Measurements from ENCODE around the gene BCAT1.

BCAT1 gene, protein sequence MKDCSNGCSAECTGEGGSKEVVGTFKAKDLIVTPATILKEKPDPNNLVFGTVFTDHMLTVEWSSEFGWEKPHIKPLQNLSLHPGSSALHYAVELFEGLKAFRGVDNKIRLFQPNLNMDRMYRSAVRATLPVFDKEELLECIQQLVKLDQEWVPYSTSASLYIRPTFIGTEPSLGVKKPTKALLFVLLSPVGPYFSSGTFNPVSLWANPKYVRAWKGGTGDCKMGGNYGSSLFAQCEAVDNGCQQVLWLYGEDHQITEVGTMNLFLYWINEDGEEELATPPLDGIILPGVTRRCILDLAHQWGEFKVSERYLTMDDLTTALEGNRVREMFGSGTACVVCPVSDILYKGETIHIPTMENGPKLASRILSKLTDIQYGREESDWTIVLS

GRCh38 chr12:24948757-24949722 lies at the start of gene BCAT1:
TSS of gene BCAT1 (minus strand) at chr12:24949101. CDS start at chr12:24948932, 169 bp downstream.
- DNase-seq (ENCODE audit: low read depth in 2 of 2): peak in 1 of 2 donors; percentile 26

DNA sequence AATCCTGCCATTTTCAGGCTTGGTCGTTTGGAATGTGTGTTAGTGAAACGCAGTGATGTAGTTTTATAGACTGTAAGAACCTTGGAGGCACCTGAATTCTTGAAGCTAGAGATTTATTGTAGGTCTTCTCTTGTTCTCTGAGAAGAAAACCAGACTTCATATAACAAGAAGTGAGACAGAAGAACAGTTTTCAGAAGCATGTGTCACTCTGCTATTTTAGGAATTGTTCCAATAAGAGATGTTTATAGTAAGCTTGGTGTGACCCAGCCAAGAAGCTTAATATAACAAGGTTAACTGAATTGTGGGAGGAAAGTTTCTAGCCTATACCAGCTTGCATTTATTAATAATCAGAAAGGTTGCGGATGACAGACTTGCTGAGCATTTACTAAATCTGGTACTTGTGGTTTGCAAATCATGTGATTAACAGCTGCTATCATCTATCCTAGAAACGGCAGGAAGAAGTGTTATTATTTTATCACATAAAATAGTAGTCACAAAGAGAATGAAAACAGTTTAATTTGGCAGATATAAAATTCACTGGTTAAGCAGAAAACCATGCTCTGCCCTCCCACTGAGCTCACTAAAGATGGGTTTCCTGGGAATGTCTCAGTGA lies 49.2 kb upstream of the BCAT1 start:
- DNase-seq (ENCODE audit: low read depth in 2 of 2): no peak

DNA sequence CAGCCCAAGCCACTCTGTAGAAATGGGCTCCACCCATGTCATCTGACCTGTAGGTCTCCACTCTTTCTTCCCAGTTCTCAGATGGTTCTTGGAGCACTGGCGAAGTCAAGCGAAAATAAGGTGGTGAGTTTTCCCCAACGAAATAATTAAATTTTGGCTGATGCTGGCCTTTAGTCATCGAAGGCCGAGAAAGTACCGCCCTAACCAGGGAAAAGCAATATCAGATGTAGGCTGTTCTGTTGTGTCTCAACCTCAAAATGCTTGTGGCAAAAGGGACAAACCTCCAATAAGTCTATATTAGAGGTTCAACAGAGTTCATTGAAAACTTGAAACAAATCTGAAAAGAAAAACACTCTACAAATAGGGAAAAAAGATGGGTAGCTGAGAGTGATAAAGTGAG lies 48.6 kb upstream of the BCAT1 start:
- no peak for DNase-seq (ENCODE audit: low read depth in 2 of 2)

DNA sequence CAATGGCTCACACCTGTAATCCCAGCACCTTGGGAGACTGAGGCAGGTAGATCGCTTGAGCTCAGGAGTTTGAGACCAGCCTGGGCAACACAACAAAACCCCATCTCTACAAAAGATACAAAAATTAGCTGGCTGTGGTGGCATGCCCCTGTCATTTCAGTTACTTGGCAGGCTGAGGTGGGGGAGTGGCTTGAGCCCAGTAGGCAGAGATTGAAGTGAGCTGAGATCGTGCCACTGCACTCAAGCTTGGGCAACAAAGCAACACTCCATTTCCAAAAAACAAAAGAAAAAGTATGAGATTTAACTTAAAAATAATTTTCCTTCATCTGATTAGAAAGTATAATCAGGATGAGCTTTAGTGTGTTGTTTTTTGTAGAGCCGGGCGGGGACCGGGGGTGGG lies 47.9 kb upstream of the BCAT1 start:
- DNase-seq (ENCODE audit: low read depth in 2 of 2): no peak

GRCh38 chr12:24996102-24996797 lies 47.3 kb upstream of the BCAT1 start:
- DNase-seq (ENCODE audit: low read depth in 2 of 2): no peak

- no peak for DNase-seq (ENCODE audit: low read depth in 2 of 2)
Measured at GRCh38 chr12:24993793-24994192, 44.9 kb upstream of the BCAT1 start.

- DNase-seq (ENCODE audit: low read depth in 2 of 2): no peak
Measured at GRCh38 chr12:24991209-24992049, 42.5 kb upstream of the BCAT1 start.

- DNase-seq (ENCODE audit: low read depth in 2 of 2): no peak
Measured at GRCh38 chr12:24989216-24989615, 40.3 kb upstream of the BCAT1 start.

- DNase-seq (ENCODE audit: low read depth in 2 of 2): no peak
Measured at GRCh38 chr12:24982250-24982649, 33.3 kb upstream of the BCAT1 start.

GRCh38 chr12:24979976-24980730 lies 31.3 kb upstream of the BCAT1 start:
- no peak for DNase-seq (ENCODE audit: low read depth in 2 of 2)

- no peak for DNase-seq (ENCODE audit: low read depth in 2 of 2)
Measured at GRCh38 chr12:24979329-24979728, 30.4 kb upstream of the BCAT1 start.

DNA sequence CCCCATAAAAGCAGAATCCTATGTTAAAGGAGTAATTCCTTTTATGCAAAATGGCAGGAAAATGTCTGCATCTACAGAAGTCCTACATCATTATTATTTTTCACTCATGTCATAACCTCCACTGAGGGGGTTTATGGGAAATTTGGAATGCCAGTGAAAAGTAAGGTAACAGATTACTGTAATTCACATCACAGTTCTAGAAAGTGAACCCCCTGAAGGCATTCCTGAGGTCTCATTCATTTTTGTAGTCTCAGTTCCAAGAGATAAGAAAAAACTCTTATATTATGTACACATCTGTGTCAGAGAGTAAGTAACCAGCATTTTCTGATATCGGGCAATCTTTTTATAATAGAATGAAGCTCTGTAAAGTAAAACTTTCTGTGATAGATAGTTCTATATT lies 28.8 kb upstream of the BCAT1 start:
- DNase-seq (ENCODE audit: low read depth in 2 of 2): no peak

DNA sequence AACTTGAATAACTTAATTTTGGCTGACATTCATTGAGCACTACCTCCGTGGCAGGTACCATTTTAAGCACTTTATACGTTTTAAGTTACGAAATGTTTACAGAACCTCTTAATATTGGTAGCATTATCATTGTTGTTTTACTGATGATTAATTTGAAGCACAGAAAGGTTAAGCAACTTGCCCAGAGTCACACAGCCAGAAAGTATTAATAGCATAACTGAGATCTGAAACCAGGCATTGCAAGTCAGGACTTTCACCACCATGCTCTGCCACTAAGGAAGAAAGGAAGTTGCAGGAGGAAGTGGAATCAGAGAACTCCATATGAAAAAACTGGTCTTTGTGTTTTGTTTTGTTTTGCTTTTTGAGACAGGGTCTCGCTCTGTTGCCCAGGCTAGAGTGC lies 28.2 kb upstream of the BCAT1 start:
- DNase-seq (ENCODE audit: low read depth in 2 of 2): no peak

GRCh38 chr12:24975425-24975824 lies 26.5 kb upstream of the BCAT1 start:
- no peak for DNase-seq (ENCODE audit: low read depth in 2 of 2)

GRCh38 chr12:24974216-24974615 lies 25.3 kb upstream of the BCAT1 start:
- no peak for DNase-seq (ENCODE audit: low read depth in 2 of 2)

GRCh38 chr12:24972078-24972477 lies 23.2 kb upstream of the BCAT1 start:
- no peak for DNase-seq (ENCODE audit: low read depth in 2 of 2)

- DNase-seq (ENCODE audit: low read depth in 2 of 2): no peak
Measured at GRCh38 chr12:24970177-24970576, 21.3 kb upstream of the BCAT1 start.

- no peak for DNase-seq (ENCODE audit: low read depth in 2 of 2)
Measured at GRCh38 chr12:24966951-24967564, 18.2 kb upstream of the BCAT1 start.

GRCh38 chr12:24964342-24964741 lies 15.4 kb upstream of the BCAT1 start:
- no peak for DNase-seq (ENCODE audit: low read depth in 2 of 2)

Measured in activated CD4-positive, alpha-beta T cell treated with anti-CD3 and anti-CD28 coated beads for 24 hours (primary cell).